Panc1 (cell line): Measurements from ENCODE around the gene LRRFIP1.

Experiments used
- CTCF ChIP-seq: fragments of 450-650 bp; IDR thresholded peaks from 2 replicates; pipeline ENCODE4 v1.5.1; 2017; ENCODE audit warnings: mild to moderate bottlenecking
- POLR2AphosphoS5 ChIP-seq: IDR thresholded peaks from 2 replicates; pipeline ENCODE4 v1.6.1; 2012; ENCODE audit warnings: mild to moderate bottlenecking, low read depth, low read length, moderate library complexity
- REST ChIP-seq, 2 experiments: IDR thresholded peaks; 2 replicates each; pipeline ENCODE4 v1.6.1; 2011 to 2012; ENCODE audit warnings: low read depth in 2 of 2, control low read depth in 1 of 2, low read length in 1 of 2, mild to moderate bottlenecking in 1 of 2, moderate library complexity in 1 of 2; ENCODE audit not compliant: insufficient read depth in 1 of 2

- TF ChIP-seq POLR2AphosphoS5 (no peak), REST (IDR thresholded peaks at IDR 0.05; ENCODE audit: insufficient read depth in 1 of 2, low read depth in 2 of 2, low read length in 1 of 2) (no peak), CTCF (no peak)
Measured at GRCh38 chr2:237724811-237725478, 97.6 kb downstream of the LRRFIP1 start.
